Upper lobe of left lung (tissue), 6 donors: Measurements from ENCODE around the gene ALKBH5. TPM values are rescaled to one million over a fixed set of nuclear protein-coding genes. Genes with fewer than 3 reads are reported as not detected.

Source experiments
- ATAC-seq, 2 donors: fragments of 200-7000 bp; cut with Tn5 transposase; one replicate each; pipeline ENCODE4 v1.9.1; 2022; ENCODE audit warnings: mild to moderate bottlenecking in 2 of 2, moderate library complexity in 2 of 2; ENCODE audit not compliant: low FRiP score in 2 of 2
- DNase-seq, 2 donors: peaks; one replicate each; pipeline ENCODE4 v3.0.0-alpha.2; 2019 to 2020
- H3K27ac ChIP-seq, 4 donors: fragments of 200-600 bp; sonication (generic); one replicate each; pipeline ENCODE4 v1.5.1; 2016 to 2019
- H3K27me3 ChIP-seq, 4 donors: fragments of 200-600 bp; sonication (generic); one replicate each; pipeline ENCODE4 v1.5.1; 2017 to 2019
- H3K36me3 ChIP-seq, 4 donors: fragments of 200-600 bp; sonication (generic); one replicate each; pipeline ENCODE4 v1.5.1; 2016 to 2019
- H3K4me1 ChIP-seq, 4 donors: fragments of 200-600 bp; sonication (generic); one replicate each; pipeline ENCODE4 v1.5.1; 2018 to 2019
- H3K4me3 ChIP-seq, 4 donors: fragments of 200-600 bp; sonication (generic); one replicate each; pipeline ENCODE4 v1.5.1; 2017 to 2019; ENCODE audit warnings: mild to moderate bottlenecking in 2 of 4, moderate library complexity in 1 of 4
- H3K9me3 ChIP-seq, 4 donors: fragments of 200-600 bp; sonication (generic); one replicate each; pipeline ENCODE4 v1.5.1; 2018 to 2019
- EP300 ChIP-seq, 4 donors: sonication (generic); formaldehyde crosslinking; IDR thresholded peaks; one replicate each; pipeline ENCODE4 v1.5.1; 2017; ENCODE audit warnings: antibody characterized with exemption in 4 of 4, control low read depth in 2 of 4
- POLR2A ChIP-seq, 4 donors: fragments of 450-650 bp; IDR thresholded peaks; one replicate each; pipeline ENCODE4 v1.5.1; 2016 to 2017; ENCODE audit warnings: antibody characterized with exemption in 4 of 4, mild to moderate bottlenecking in 2 of 4
- POLR2AphosphoS5 ChIP-seq, 2 donors: sonication (generic); formaldehyde crosslinking; IDR thresholded peaks; one replicate each; pipeline ENCODE4 v1.5.1; 2017; ENCODE audit warnings: antibody characterized with exemption in 2 of 2
- WGBS, 2 donors: methylation state at CpG; one replicate each; pipeline ENCODE4 v1.1.5; 2017 to 2018; 5-methylcytosine and 5-hydroxymethylcytosine counted together
- total RNA-seq, 6 donors: library from RNA; depleted of rRNA in 4 of 6; stranded (reverse); fragments of >200 nt in 4 of 6; gene quantifications; one replicate each; pipeline versions ENCODE4 v1.1.0 to v1.2.1, GENCODE V29; 2016 to 2021
- TF ChIP-seq, protein P1 (sequence below), 6 experiments: fragments of 450-650 bp in 4 of 6; fragments of 200-600 bp in 2 of 6; sonication (generic) in 2 of 6; IDR thresholded peaks; one replicate each; pipeline ENCODE4 v1.5.1; 2016 to 2019; ENCODE audit warnings: antibody characterized with exemption in 6 of 6
- donor health status: DM: no; HTN: no; CAD: no; lungs with moderate emphysema.
- donor health status: DM: no; HTN: yes; CAD: no; lungs with severe emphysema.

ALKBH5 gene
- total RNA-seq, 6 donors from 2014 or later: 63.9 to 112 (median 94.7) TPM

DNA sequence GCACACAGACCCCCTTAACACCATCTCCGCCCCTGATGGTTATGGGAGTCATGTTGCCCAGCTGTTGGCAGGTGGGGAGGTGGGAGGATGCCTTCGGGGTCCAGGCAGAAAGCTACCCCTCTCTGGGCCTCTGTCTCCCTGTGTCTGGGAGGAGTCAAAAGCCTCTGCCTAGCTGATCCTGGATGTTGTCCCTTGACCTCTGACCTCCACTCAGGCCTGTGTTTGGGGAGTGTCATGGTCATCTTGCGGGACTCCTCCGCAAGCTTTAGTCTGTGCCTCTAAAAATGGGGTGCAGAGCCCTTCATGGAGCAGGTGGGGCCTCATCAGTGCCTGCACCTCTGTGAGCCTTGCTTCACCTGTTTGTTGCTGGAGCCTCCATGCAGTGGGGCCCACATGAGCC is 45.6 kb downstream of the ALKBH5 start:
- Histone ChIP-seq H3K27me3 (no peaks in the 10 kb centered on the region), H3K36me3 (peaks cover 0 to 11% (median 5%) of the 10 kb centered on the region in 4 donors), H3K9me3 (no peaks in the 10 kb centered on the region), H3K4me3 (no peak overlapping the region), H3K4me1 (peaks cover 15 to 21% (median 16%) of the 10 kb centered on the region in 4 donors), H3K27ac (no peak overlapping the region)
- no peak for DNase-seq
- WGBS, 2 donors: 87 to 100% methylated on average over 1 to 4 of the region's 4 CpGs
- TF ChIP-seq, protein P1, sequence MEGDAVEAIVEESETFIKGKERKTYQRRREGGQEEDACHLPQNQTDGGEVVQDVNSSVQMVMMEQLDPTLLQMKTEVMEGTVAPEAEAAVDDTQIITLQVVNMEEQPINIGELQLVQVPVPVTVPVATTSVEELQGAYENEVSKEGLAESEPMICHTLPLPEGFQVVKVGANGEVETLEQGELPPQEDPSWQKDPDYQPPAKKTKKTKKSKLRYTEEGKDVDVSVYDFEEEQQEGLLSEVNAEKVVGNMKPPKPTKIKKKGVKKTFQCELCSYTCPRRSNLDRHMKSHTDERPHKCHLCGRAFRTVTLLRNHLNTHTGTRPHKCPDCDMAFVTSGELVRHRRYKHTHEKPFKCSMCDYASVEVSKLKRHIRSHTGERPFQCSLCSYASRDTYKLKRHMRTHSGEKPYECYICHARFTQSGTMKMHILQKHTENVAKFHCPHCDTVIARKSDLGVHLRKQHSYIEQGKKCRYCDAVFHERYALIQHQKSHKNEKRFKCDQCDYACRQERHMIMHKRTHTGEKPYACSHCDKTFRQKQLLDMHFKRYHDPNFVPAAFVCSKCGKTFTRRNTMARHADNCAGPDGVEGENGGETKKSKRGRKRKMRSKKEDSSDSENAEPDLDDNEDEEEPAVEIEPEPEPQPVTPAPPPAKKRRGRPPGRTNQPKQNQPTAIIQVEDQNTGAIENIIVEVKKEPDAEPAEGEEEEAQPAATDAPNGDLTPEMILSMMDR (IDR thresholded peaks at IDR 0.05): no peak
- TF ChIP-seq POLR2AphosphoS5 (IDR thresholded peaks at IDR 0.05): no peak
- TF ChIP-seq POLR2A (IDR thresholded peaks at IDR 0.05): no peak
- no peak for TF ChIP-seq EP300 (IDR thresholded peaks at IDR 0.05)
- no peak for ATAC-seq

DNA sequence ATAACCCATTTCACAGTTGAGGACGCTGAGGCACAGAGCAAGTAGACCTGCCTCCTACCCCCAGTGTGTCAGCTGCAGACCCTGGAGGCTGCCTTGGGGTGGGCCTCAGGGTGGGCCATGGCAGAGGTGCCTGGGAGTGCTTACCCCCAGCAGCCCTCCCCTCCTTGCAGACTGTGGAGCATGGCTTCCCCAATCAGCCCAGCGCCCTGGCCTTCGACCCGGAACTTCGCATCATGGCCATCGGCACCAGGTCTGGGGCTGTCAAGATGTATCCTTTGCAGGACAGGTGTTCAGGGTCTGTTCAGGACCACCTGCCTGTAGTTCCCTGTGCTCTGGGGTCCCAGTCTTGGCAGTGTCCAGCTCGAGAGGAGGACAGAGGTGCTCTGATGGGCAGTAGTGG is 46.1 kb downstream of the ALKBH5 start:
- DNase-seq: no peak
- Histone ChIP-seq H3K4me3 (no peak overlapping the region), H3K4me1 (peaks cover 13 to 17% (median 14%) of the 10 kb centered on the region in 4 donors), H3K36me3 (peaks cover 0 to 17% (median 7%) of the 10 kb centered on the region in 4 donors), H3K9me3 (no peaks in the 10 kb centered on the region), H3K27ac (no peak overlapping the region), H3K27me3 (no peaks in the 10 kb centered on the region)
- TF ChIP-seq EP300 (IDR thresholded peaks at IDR 0.05): no peak
- TF ChIP-seq POLR2A (IDR thresholded peaks at IDR 0.05): no peak
- TF ChIP-seq, protein P1 (IDR thresholded peaks at IDR 0.05): no peak
- TF ChIP-seq POLR2AphosphoS5 (IDR thresholded peaks at IDR 0.05): no peak
- 95 to 100% methylated on average over 1 to 7 of the region's 7 CpGs for WGBS, 2 donors
- no peak for ATAC-seq

DNA sequence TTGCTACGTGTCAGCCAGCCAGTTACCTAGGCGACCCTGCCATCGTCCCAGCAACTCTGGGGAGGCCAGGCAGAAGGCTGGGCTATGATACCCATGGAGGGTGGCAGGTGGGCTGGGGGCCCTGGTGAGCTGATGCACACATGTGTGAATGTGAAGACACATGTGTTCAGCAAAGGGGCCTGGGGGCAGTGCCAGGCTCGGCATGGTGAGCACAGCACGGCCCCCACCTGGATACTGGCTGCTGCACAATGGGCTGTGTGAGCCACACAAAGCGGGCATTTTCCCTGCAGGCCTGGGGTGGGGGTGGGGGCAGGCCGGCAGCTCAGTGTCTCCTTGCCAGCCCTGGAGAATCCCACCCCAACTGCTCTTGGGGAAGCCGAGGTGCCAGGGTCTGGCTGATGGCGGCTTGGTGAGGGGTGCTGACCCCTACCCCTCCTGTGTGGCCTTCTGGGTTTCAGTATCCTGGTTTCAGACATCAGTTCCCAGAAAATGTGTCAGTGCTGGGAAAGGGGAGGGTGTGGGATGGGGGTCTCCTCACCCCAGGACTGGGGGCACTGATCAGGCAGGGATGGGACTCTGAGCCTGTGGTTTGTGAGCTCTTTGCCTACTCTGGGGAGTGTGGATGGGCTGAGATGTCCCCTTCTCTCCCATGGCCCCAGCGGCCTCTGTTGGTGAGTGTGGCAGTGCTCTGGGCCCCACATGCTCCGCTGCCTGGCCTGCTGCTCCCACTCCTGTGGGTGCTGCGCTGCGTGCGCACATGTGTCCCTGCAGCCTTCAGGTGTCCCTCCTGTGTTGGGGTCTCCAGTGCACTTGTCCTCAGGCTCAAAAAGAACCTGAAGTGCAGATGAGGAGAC is 46.9 kb downstream of the ALKBH5 start:
- 86 to 100% methylated on average over 1 to 12 of the region's 14 CpGs for WGBS, 2 donors
- no peak for DNase-seq
- peaks cover 9 to 13% (median 11%) of the 10 kb centered on the region in 4 donors for H3K4me1 ChIP-seq
- no peak overlapping the region for H3K27ac ChIP-seq
- no peaks in the 10 kb centered on the region for H3K27me3 ChIP-seq
- peaks cover 0 to 24% (median 11%) of the 10 kb centered on the region in 4 donors for H3K36me3 ChIP-seq
- no peaks in the 10 kb centered on the region for H3K9me3 ChIP-seq
- TF ChIP-seq EP300 (IDR thresholded peaks at IDR 0.05) (no peak), POLR2A (IDR thresholded peaks at IDR 0.05) (no peak), POLR2AphosphoS5 (IDR thresholded peaks at IDR 0.05) (no peak)
- TF ChIP-seq, protein P1 (IDR thresholded peaks at IDR 0.05): no peak
- ATAC-seq: no peak
- no peak overlapping the region for H3K4me3 ChIP-seq

DNA sequence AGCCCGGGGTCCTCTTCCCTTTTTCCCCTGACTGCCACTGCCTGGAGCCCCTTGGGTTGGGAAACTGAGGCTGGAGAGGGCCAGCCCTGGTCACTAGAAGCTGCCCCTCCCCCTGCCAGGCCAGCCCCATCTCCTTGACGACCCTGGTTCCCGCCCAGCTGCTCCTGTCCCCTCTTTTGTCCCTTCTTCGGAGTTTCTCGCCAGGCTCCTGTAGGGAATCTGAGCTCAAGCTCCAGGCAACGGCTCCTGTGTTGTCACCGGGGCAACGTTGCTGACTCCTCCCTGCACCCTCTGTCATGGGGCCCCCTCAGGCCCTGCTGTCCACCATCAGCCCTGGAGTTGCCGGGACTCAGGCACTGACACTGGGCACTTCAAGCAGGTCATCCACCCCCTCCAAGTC is 47.5 kb downstream of the ALKBH5 start:
- ATAC-seq (no peak), DNase-seq (no peak)
- Histone ChIP-seq H3K27ac (no peak overlapping the region), H3K4me3 (no peak overlapping the region), H3K36me3 (peaks cover 0 to 30% (median 14%) of the 10 kb centered on the region in 4 donors), H3K27me3 (no peaks in the 10 kb centered on the region), H3K9me3 (no peaks in the 10 kb centered on the region), H3K4me1 (peaks cover 6 to 11% (median 8%) of the 10 kb centered on the region in 4 donors)
- WGBS, 2 donors: 75 to 79% methylated on average over 9 of the region's 9 CpGs
- TF ChIP-seq POLR2AphosphoS5 (IDR thresholded peaks at IDR 0.05) (no peak), EP300 (IDR thresholded peaks at IDR 0.05) (no peak), POLR2A (IDR thresholded peaks at IDR 0.05) (no peak)
- TF ChIP-seq, protein P1 (IDR thresholded peaks at IDR 0.05): no peak
